Large intestine (tissue), 3 donors: ENCODE data around the gene PPP1R3G. TPM values are rescaled to one million over a fixed set of nuclear protein-coding genes. Genes with fewer than 3 reads are reported as not detected.

Source experiments
- DNase-seq, 2 donors: peaks; one replicate each; pipeline versions ENCODE4 v3.0.0 to v3.0.0-alpha.2; 2013
- H3K27ac ChIP-seq: one replicate; pipeline ENCODE4 v1.5.1; 2013; ENCODE audit warnings: low read length
- H3K27me3 ChIP-seq: 2 replicates; pipeline ENCODE4 v1.6.1; 2013; ENCODE audit warnings: low read length; ENCODE audit not compliant: control insufficient read depth, insufficient read depth
- H3K36me3 ChIP-seq: 2 replicates; pipeline ENCODE4 v1.6.1; 2013; ENCODE audit warnings: low read length; ENCODE audit not compliant: control insufficient read depth, insufficient read depth
- H3K4me1 ChIP-seq: one replicate; pipeline ENCODE4 v1.6.1; 2013; ENCODE audit warnings: low read length; ENCODE audit not compliant: control insufficient read depth, insufficient read depth
- H3K4me3 ChIP-seq: one replicate; pipeline ENCODE4 v1.5.1; 2013; ENCODE audit warnings: low read length
- H3K9me3 ChIP-seq: one replicate; pipeline ENCODE4 v1.6.1; 2013; ENCODE audit warnings: mild to moderate bottlenecking, low read depth, low read length, moderate library complexity; ENCODE audit not compliant: control insufficient read depth
- WGBS: methylation state at CpG from one replicate; pipeline ENCODE4 v1.1.5; 2013; ENCODE audit warnings: low lambda C conversion rate; ENCODE audit not compliant: insufficient coverage; 5-methylcytosine and 5-hydroxymethylcytosine counted together
- polyA plus RNA-seq: library from polyadenylated mRNA; unstranded; fragments of 120-200 nt; gene quantifications from one replicate; pipeline ENCODE4 v1.2.1, GENCODE V29; 2013

Gene PPP1R3G
- polyA plus RNA-seq, 1 donor = 2.4 TPM

DNA sequence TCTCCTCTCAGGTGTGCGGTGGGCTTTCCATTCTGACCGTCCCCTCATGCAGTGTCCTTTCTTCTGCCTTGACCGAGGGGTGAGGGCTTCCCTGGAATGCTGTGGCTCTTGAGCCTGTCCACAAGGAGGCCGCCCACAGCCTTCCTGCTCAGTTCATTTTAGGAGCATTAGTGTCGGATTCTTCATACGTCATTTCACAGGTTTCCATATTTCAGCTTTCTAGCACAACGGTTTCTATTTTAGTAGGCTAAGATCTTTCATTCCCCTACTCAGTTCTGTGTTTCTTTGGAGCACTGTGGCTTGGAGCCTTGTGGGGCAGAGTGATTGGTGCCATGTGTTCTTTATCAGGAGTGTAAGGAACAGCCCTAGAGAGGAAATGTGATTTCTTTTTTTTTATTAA is 5.5 kb downstream of the PPP1R3G start:
- Histone ChIP-seq H3K9me3 (peaks cover 6% of the 10 kb centered on the region), H3K4me1 (peaks cover 10% of the 10 kb centered on the region), H3K36me3 (no peaks in the 10 kb centered on the region), H3K4me3 (no peak overlapping the region), H3K27ac (no peak overlapping the region), H3K27me3 (peaks cover 19% of the 10 kb centered on the region)
- no peak for DNase-seq
- WGBS = no CpG with 5 or more reads among the region's 7 CpGs

DNA sequence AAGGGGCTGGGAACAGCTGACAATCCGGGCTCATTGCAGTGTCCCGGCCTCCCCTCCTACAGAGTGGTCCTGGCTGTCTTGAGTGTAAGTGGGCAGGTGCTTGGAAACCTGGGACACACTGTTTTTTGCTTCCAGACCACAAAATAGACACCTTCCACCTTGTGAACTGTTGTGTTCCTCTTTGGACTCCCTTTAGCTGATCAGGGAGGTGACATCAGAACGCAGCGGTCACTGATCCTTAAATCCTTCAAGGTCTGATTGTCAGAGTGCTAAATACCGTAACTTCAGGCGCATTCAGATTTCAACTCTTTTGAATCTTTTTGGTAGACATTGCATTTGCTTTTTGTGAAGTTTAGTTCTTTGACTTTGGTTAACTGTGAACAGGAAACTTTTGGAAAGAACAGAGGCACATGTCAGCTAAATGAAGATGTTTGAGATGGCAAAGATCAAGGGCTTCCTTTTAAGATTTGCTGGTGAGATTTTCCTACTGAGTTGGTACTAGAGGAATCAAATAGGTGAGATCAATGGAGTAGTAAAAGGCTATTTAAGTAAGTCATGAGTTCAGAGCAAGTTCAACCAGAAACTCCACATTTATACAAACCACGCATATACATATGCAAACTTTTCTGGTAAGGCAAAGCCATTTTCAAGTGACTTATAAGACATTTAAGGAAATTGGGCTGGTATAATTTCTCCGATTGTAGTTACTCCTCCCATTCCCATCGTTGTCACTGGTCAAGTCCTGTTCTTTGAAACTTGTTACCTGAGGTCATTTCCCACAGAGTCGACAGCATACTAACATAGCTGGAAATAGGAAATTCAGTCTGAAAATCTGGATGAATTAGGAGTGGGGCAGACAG is 6.3 kb downstream of the PPP1R3G start:
- WGBS = no CpG with 5 or more reads among the region's 10 CpGs
- peaks cover 14% of the 10 kb centered on the region for H3K27me3 ChIP-seq
- no peak for DNase-seq

DNA sequence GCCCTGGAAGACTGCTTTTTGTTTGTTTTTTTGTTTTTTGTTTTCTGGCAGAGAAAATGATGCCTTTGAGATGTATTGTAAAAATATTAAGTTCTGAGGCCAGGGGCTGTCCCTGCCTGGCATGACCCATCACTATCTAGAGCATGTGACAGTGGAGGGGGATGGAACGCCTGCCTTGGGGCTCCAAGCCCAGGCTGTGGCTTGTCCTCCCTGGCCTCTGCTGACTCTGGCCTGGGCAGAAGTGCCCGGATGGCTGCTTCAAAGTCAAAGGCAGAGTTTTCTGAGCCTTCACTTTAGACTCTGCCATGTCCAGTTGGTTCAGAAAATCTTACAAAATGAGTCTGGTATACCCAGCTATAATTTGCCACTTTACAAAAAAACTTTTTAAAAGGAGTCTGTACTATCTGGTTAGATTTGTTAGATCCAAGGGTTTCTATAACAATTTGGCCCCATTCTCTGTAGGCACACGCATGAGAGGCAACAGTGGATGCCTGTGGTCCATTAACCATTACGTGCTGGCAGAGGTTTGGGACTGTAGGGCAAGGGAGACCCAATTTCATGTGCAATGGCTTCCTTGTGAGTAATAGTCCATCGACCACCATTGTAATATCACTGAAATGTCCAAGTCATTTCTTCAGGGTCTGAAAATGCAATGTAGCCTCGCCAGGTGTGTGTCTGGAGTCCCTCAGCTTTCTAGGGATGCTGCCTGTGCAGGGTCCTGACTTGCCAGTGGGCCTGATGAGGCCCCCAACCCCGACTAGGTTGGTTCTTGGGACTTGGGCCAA is 8.3 kb downstream of the PPP1R3G start:
- H3K9me3 ChIP-seq = no peaks in the 10 kb centered on the region
- H3K27ac ChIP-seq = no peak overlapping the region
- WGBS = no CpG with 5 or more reads among the region's 7 CpGs
- H3K36me3 ChIP-seq = no peaks in the 10 kb centered on the region
- no peaks in the 10 kb centered on the region for H3K27me3 ChIP-seq
- peaks cover 4% of the 10 kb centered on the region for H3K4me1 ChIP-seq
- H3K4me3 ChIP-seq = no peak overlapping the region
- DNase-seq = no peak

More for the DNA sequence above, 6.3 kb downstream of the PPP1R3G start:
- Histone ChIP-seq H3K4me1 (peaks cover 5% of the 10 kb centered on the region), H3K9me3 (peaks cover 2% of the 10 kb centered on the region), H3K27ac (no peak overlapping the region), H3K4me3 (no peak overlapping the region), H3K36me3 (no peaks in the 10 kb centered on the region)

DNA sequence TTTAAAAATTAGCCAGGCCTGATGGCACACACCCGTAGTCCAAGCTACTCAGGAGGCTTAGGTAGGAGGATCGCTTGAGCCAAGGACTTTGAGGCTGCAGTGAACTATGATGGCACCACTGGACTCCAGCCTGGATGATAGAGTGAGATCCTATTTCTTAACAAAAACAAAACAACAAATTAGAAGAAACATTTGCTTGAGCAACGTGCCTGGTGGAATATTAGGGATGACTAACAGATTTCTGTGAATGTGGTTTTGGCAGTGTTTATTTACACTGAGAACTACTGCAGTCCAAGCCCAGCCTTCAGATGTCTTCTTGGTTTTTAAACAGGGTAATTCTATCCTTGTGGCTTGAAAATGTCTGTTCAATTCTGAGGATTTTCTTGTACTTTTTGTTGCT is 9.2 kb downstream of the PPP1R3G start:
- no CpG with 5 or more reads among the region's 3 CpGs for WGBS
- peaks cover 4% of the 10 kb centered on the region for H3K4me1 ChIP-seq
- no peaks in the 10 kb centered on the region for H3K27me3 ChIP-seq
- H3K4me3 ChIP-seq = no peak overlapping the region
- no peaks in the 10 kb centered on the region for H3K9me3 ChIP-seq
- H3K36me3 ChIP-seq = no peaks in the 10 kb centered on the region
- no peak for DNase-seq
- no peak overlapping the region for H3K27ac ChIP-seq

DNA sequence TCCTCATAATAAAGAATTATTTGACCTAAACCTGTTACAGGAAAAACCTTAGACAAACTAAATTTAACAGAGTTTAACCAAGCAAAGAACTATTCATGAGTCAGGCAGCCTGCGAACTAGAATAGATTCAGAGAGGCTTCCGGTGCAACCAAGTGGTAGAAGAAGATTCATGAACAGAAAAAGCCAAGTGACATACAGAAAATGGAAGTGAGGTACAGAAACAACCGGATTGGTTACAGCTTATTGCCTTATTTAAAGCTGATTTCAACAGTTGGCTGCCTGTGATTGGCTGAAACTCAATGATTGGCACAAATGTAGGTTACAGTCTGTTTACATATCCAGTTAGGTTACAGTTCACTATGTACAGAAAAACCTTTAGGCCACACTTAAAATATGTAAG is 10.1 kb downstream of the PPP1R3G start:
- no peak for DNase-seq
- Histone ChIP-seq H3K27me3 (no peaks in the 10 kb centered on the region), H3K4me3 (no peak overlapping the region), H3K36me3 (no peaks in the 10 kb centered on the region), H3K27ac (no peak overlapping the region), H3K4me1 (no peaks in the 10 kb centered on the region), H3K9me3 (no peaks in the 10 kb centered on the region)
- WGBS = no CpG with 5 or more reads among the region's 3 CpGs

DNA sequence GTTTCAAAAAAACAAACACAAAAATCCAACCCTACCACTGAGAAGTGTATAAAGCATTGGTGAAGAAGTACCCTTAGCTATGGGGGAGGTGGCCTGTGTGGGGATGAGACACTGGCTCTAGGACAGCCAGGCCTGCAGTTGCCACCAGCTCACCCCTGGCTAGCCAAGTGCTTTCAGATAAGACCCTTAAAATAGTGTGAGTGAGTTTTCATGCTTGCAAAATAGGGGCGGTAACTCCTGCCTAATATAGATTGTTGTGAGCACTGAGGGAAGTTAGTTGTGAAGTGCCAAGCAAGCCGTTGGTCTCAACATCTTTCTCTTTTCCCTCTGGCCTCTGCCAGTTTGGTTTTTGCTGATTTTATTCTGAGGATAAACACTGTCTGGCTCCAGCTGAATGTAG is 11.3 kb downstream of the PPP1R3G start:
- Histone ChIP-seq H3K4me1 (no peaks in the 10 kb centered on the region), H3K27me3 (no peaks in the 10 kb centered on the region), H3K9me3 (no peaks in the 10 kb centered on the region), H3K36me3 (no peaks in the 10 kb centered on the region), H3K27ac (no peak overlapping the region), H3K4me3 (no peak overlapping the region)
- DNase-seq = no peak
- 40% methylated on average over 1 of the region's 2 CpGs for WGBS

DNA sequence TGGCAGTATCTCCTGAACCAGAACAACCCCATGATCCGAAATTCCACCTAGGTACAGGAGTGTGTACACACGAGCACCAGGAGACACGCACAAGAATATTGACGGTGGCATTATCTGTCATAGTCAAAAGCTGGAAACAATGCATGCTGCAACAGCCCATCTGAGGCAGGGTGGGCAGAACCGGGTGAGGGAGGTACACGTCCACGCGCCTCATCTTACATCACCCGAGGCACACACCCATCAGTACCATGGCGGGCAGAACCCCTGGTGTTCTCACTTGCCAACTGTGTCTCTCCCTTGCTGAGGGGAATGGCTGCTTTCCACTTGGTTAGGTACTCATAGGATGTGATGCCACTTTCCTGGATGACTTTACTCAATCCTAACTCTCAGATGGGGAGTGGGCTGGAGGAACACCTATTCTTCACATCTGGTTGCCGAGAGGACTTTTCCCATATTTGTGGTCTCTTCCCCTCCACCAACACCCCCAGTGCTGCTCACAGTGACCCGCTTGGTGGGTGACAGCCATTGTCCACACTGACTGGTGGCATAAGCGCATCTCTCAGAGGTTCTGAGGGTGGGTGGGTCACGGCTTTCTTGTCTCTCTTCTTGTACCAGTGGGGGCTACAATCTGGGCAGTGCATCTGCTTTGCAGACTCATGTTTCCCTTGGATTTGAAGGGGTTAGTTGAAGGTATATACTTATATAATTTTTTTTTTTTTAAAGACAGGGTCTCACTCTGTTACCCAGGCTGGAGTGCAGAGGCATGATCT is 13.5 kb downstream of the PPP1R3G start:
- WGBS = no CpG with 5 or more reads among the region's 14 CpGs
- no peak overlapping the region for H3K4me3 ChIP-seq
- no peaks in the 10 kb centered on the region for H3K9me3 ChIP-seq
- DNase-seq = no peak
- no peaks in the 10 kb centered on the region for H3K36me3 ChIP-seq
- H3K4me1 ChIP-seq = no peaks in the 10 kb centered on the region
- no peaks in the 10 kb centered on the region for H3K27me3 ChIP-seq
- no peak overlapping the region for H3K27ac ChIP-seq

DNA sequence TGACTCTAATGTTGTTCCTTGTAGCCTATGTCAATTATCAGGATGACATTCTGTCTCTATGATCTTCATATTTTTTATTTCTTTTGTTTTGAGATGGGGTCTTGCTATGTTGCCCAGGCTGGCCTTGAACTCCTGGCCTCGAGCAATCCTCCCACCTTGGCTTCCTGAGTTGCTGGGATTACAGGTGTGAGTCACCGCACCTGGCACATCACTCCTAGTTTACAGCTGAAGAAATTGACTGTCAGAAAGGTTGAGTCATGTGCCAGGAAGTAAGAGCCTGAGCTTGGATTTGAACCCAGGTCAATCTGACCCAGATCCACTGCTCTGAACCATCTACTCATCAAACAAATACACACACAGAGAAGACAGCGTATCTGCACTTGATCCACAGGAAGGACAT is 14.4 kb downstream of the PPP1R3G start:
- no peaks in the 10 kb centered on the region for H3K4me1 ChIP-seq
- H3K36me3 ChIP-seq = no peaks in the 10 kb centered on the region
- DNase-seq = no peak
- no peak overlapping the region for H3K4me3 ChIP-seq
- no CpG with 5 or more reads among the region's 3 CpGs for WGBS
- H3K27me3 ChIP-seq = no peaks in the 10 kb centered on the region
- no peaks in the 10 kb centered on the region for H3K9me3 ChIP-seq
- no peak overlapping the region for H3K27ac ChIP-seq

DNA sequence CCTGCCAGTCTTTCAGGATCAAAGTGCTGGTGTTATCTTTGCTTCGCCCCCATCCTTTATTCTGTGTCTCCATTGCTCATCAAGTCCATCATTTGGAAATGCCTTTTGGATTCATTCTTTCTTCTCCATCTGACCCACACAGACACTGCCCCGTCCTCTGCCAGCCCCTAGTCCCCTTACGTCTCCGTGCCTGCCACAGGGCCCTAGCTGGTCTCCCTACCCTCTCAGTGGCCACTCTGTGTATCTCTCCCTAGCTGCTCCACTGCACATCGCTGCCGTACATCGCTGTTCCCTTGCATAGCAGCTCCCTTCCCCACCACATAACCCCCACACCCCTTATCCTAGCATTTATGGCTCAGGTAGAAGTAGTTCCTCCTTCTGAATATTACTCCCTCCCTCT is 15.7 kb downstream of the PPP1R3G start:
- Histone ChIP-seq H3K4me1 (no peaks in the 10 kb centered on the region), H3K27ac (no peak overlapping the region), H3K27me3 (no peaks in the 10 kb centered on the region), H3K36me3 (no peaks in the 10 kb centered on the region), H3K9me3 (no peaks in the 10 kb centered on the region), H3K4me3 (no peak overlapping the region)
- WGBS = no CpG with 5 or more reads among the region's 7 CpGs
- DNase-seq = no peak

DNA sequence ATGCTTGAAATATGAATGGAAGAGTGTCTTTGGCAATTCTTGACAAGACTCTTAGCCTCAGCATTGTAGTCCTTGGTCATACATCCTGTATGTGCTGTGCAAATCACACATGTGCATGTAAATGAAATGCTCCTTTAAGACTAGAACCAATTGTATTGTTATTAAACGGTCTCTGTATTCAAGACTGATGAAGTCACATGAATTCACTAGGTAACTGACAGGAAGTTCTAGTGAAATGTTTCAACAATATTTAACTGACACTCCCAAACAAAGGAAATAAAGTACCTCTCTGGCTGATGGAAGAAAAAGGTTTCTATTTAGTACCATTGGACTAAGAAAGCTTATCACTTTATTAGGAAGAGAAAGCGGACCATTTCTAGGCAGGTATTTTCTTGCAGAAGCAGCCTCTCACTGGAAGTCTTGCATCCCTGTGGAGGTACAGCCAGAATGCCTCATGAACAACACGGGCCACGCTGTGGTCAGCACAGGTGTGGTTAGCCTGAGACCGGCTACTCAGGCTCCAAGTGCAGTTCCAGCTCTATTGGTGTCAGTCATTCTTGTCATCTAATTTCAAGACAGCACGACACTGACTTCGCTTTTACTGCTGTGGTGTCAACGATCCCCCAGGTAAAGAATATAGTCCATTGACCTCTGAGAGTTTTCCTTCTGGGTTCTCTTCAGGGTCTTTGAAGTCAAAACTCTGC is 17.3 kb downstream of the PPP1R3G start:
- WGBS = no CpG with 5 or more reads among the region's 8 CpGs
- H3K4me1 ChIP-seq = no peaks in the 10 kb centered on the region
- no peaks in the 10 kb centered on the region for H3K36me3 ChIP-seq
- H3K27ac ChIP-seq = no peak overlapping the region
- H3K4me3 ChIP-seq = no peak overlapping the region
- H3K9me3 ChIP-seq = no peaks in the 10 kb centered on the region
- no peak for DNase-seq
- no peaks in the 10 kb centered on the region for H3K27me3 ChIP-seq
